Peyer's patch (tissue), 4 donors: ENCODE measurements around the gene RDH5.

Experiments used
- POLR2A ChIP-seq, 2 donors: fragments of 450-650 bp; IDR thresholded peaks; one replicate each; pipeline ENCODE4 v1.5.1; 2017; ENCODE audit warnings: antibody characterized with exemption in 2 of 2, mild to moderate bottlenecking in 2 of 2, moderate library complexity in 2 of 2
- TF ChIP-seq, protein P1 (sequence below), 6 experiments: fragments of 450-650 bp in 4 of 6; fragments of 200-600 bp in 2 of 6; sonication (generic) in 1 of 6; IDR thresholded peaks; one replicate each; pipeline ENCODE4 v1.5.1; 2017 to 2019; ENCODE audit warnings: antibody characterized with exemption in 6 of 6, mild to moderate bottlenecking in 3 of 6, moderate library complexity in 1 of 6

DNA sequence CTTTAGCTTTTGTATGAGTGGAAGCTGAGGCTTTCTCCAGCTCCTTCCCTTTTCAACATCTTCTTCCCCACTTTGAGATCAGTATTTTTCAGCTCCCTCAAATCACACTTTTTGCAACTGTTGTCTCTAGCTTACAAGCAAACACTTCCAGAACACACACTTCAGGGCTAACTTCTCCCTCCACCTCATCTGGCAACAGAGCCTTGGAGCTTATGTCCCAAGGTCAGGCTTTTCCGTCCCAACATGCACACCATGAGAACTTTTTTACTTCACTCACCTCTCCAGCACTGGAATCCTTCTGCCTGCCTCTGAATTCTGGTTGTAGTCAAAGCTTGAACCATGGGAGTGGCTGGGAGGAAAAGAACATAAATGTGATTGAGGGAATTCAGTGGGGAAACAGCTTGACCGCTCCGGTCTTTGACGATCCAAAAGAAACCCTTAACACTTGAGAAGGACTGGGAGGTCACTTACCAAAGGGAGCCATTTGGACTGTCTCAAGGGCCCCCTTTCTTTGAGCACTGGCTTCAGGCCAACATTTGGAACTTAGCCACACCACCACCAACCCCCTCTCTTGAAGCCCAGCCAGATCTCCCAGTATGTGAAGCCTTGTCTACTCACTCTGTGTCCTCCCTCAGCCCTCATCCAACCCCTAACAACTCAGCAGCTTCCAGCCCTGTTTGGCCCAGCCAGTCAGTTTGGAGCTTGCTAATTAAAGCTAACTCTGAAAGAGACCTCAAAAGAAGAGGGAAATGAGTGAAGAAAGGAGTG lies 8.2 kb upstream of the RDH5 start:
- TF ChIP-seq POLR2A (IDR thresholded peaks at IDR 0.05): no peak
- TF ChIP-seq, protein P1, sequence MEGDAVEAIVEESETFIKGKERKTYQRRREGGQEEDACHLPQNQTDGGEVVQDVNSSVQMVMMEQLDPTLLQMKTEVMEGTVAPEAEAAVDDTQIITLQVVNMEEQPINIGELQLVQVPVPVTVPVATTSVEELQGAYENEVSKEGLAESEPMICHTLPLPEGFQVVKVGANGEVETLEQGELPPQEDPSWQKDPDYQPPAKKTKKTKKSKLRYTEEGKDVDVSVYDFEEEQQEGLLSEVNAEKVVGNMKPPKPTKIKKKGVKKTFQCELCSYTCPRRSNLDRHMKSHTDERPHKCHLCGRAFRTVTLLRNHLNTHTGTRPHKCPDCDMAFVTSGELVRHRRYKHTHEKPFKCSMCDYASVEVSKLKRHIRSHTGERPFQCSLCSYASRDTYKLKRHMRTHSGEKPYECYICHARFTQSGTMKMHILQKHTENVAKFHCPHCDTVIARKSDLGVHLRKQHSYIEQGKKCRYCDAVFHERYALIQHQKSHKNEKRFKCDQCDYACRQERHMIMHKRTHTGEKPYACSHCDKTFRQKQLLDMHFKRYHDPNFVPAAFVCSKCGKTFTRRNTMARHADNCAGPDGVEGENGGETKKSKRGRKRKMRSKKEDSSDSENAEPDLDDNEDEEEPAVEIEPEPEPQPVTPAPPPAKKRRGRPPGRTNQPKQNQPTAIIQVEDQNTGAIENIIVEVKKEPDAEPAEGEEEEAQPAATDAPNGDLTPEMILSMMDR (IDR thresholded peaks at IDR 0.05): no peak
